ENCODE data around the gene FMN1.
A peak's percentile ranks its signal among the peaks of the same experiment; 100 is the strongest.

The FMN1 gene

GRCh38 chr15:32730677-32731654 lies 463.5 kb downstream of the FMN1 start:
- H3K36me3 ChIP-seq = no peaks in the 10 kb centered on the region
- H3K4me3 ChIP-seq (ENCODE audit: low read depth, low read length) = no peak overlapping the region
- H3K9me3 ChIP-seq = no peaks in the 10 kb centered on the region
- H3K4me1 ChIP-seq = peaks cover 13% of the 10 kb centered on the region
- TF ChIP-seq, protein P1, sequence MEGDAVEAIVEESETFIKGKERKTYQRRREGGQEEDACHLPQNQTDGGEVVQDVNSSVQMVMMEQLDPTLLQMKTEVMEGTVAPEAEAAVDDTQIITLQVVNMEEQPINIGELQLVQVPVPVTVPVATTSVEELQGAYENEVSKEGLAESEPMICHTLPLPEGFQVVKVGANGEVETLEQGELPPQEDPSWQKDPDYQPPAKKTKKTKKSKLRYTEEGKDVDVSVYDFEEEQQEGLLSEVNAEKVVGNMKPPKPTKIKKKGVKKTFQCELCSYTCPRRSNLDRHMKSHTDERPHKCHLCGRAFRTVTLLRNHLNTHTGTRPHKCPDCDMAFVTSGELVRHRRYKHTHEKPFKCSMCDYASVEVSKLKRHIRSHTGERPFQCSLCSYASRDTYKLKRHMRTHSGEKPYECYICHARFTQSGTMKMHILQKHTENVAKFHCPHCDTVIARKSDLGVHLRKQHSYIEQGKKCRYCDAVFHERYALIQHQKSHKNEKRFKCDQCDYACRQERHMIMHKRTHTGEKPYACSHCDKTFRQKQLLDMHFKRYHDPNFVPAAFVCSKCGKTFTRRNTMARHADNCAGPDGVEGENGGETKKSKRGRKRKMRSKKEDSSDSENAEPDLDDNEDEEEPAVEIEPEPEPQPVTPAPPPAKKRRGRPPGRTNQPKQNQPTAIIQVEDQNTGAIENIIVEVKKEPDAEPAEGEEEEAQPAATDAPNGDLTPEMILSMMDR (IDR thresholded peaks at IDR 0.05; ENCODE audit: low read depth, low read length) = no peak
- H3K27me3 ChIP-seq = no peaks in the 10 kb centered on the region
- peak; percentile 91 for DNase-seq

DNA sequence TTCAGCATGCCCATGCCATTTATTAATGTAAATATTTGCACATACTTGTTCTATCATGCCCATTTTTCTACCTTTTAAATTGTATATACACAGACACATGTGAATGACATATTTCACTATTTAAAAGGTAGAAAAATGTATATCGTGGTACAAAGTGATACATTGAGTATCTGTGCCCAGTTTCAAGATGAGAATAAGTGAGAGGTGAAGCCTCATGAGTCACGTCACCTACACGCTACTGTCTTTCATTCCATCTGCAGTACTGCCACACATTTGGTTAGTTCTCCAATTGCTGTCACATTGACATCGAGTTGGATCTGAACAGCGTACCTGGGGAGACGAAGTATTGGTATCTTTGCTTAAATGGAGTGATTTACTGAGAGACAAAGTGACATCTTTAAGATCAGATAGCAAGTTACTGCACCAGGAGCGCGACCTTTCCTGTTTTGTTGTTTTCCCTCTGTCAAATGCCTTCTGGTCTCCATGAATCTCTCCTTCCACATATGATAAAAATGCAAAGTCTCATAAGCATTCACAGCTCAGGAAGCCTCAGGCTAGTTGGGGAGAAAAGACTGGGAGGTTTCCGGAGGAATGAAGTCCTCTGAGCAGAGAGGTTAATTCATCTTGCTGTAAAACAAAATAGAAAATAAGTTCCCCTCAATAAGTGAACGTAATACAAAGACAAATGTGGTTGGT lies 464.7 kb downstream of the FMN1 start:
- H3K27me3 ChIP-seq = no peaks in the 10 kb centered on the region
- TF ChIP-seq, protein P1 (IDR thresholded peaks at IDR 0.05; ENCODE audit: low read depth, low read length) = no peak

GRCh38 chr15:32723171-32723948 lies 471.2 kb downstream of the FMN1 start:
- no peak for DNase-seq
- Histone ChIP-seq H3K27me3 (peaks cover 31% of the 10 kb centered on the region), H3K4me3 (ENCODE audit: low read depth, low read length) (no peak overlapping the region), H3K36me3 (no peaks in the 10 kb centered on the region), H3K4me1 (no peaks in the 10 kb centered on the region), H3K9me3 (no peaks in the 10 kb centered on the region)
- TF ChIP-seq, protein P1 (IDR thresholded peaks at IDR 0.05; ENCODE audit: low read depth, low read length) = no peak

More for the DNA sequence above, 464.7 kb downstream of the FMN1 start:
- H3K4me3 ChIP-seq (ENCODE audit: low read depth, low read length) = no peak overlapping the region
- no peaks in the 10 kb centered on the region for H3K9me3 ChIP-seq
- DNase-seq = no peak
- H3K36me3 ChIP-seq = no peaks in the 10 kb centered on the region
- H3K4me1 ChIP-seq = peaks cover 13% of the 10 kb centered on the region

- TF ChIP-seq, protein P1 (IDR thresholded peaks at IDR 0.05; ENCODE audit: low read depth, low read length) = no peak
- DNase-seq = no peak
- Histone ChIP-seq H3K36me3 (no peaks in the 10 kb centered on the region), H3K4me1 (no peaks in the 10 kb centered on the region), H3K27me3 (peaks cover 43% of the 10 kb centered on the region), H3K9me3 (no peaks in the 10 kb centered on the region), H3K4me3 (ENCODE audit: low read depth, low read length) (no peak overlapping the region)
Observed at GRCh38 chr15:32722136-32722535, 472.4 kb downstream of the FMN1 start.

DNA sequence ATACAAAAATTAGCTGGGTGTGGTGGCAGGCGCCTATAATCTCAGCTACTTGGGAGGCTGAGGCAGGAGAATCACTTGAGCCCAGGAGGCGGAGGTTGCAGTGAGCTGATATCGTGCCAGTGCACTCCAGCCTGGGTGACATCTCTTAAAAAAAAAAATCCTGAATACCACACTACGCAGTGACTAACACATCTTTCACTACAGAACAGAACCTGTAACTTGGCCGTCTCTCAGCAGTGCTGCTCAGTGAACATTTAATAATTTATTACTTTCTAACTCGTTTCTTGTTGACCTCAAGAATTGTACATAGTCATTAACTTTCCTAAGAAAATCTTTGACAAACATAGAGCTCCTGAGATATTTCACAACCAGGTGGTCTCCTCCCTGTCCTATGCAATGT lies 472.9 kb downstream of the FMN1 start:
- Histone ChIP-seq H3K27me3 (peaks cover 48% of the 10 kb centered on the region), H3K4me3 (ENCODE audit: low read depth, low read length) (no peak overlapping the region), H3K9me3 (no peaks in the 10 kb centered on the region), H3K36me3 (no peaks in the 10 kb centered on the region), H3K4me1 (no peaks in the 10 kb centered on the region)
- no peak for DNase-seq
- TF ChIP-seq, protein P1 (IDR thresholded peaks at IDR 0.05; ENCODE audit: low read depth, low read length) = no peak
